Hepatocyte (in vitro differentiated cells): ENCODE measurements around the gene DSCAML1. TPM values are rescaled to one million over a fixed set of nuclear protein-coding genes. Genes with fewer than 3 reads are reported as not detected.
A peak's percentile ranks its signal among the peaks of the same experiment; 100 is the strongest.

ENCODE experiments used
- DNase-seq: peaks from one replicate; pipeline ENCODE4 v3.0.0-alpha.2; 2016; ENCODE audit warnings: low spot score
- H2AFZ ChIP-seq: fragments of 200-600 bp; sonication (generic); 2 replicates; pipeline ENCODE4 v1.6.0; 2016; ENCODE audit warnings: antibody characterized with exemption, mild to moderate bottlenecking
- H3K27ac ChIP-seq: fragments of 200-600 bp; sonication (generic); 2 replicates; pipeline ENCODE4 v1.5.1; 2016; ENCODE audit warnings: mild to moderate bottlenecking
- H3K27me3 ChIP-seq: fragments of 200-600 bp; sonication (generic); 2 replicates; pipeline ENCODE4 v1.6.1; 2016
- H3K36me3 ChIP-seq: fragments of 200-600 bp; sonication (generic); replicated peaks from 2 replicates; pipeline ENCODE4 v1.5.1; 2016; ENCODE audit warnings: low read depth; ENCODE audit not compliant: insufficient read depth
- H3K4me1 ChIP-seq: fragments of 200-600 bp; sonication (generic); 2 replicates; pipeline ENCODE4 v1.5.1; 2016; ENCODE audit warnings: mild to moderate bottlenecking, moderate library complexity; ENCODE audit not compliant: insufficient read depth
- H3K4me2 ChIP-seq: fragments of 200-600 bp; sonication (generic); 2 replicates; pipeline ENCODE4 v1.6.0; 2016
- H3K4me3 ChIP-seq: fragments of 200-600 bp; sonication (generic); 2 replicates; pipeline ENCODE4 v1.5.1; 2016; ENCODE audit warnings: mild to moderate bottlenecking
- H3K79me2 ChIP-seq: fragments of 200-600 bp; sonication (generic); 2 replicates; pipeline ENCODE4 v1.6.0; 2017; ENCODE audit warnings: mild to moderate bottlenecking
- H3K9me2 ChIP-seq: fragments of 200-600 bp; sonication (generic); replicated peaks from 2 replicates; pipeline ENCODE4 v1.6.0; 2017; ENCODE audit warnings: mild to moderate bottlenecking; ENCODE audit not compliant: insufficient read depth
- H3K9me3 ChIP-seq: fragments of 200-600 bp; sonication (generic); 2 replicates; pipeline ENCODE4 v1.5.1; 2016; ENCODE audit warnings: low read depth, mild to moderate bottlenecking
- H4K20me1 ChIP-seq: fragments of 200-600 bp; sonication (generic); 2 replicates; pipeline ENCODE4 v1.6.0; 2016; ENCODE audit warnings: mild to moderate bottlenecking; ENCODE audit not compliant: insufficient read depth, poor library complexity, severe bottlenecking
- EZH2 ChIP-seq: fragments of 200-600 bp; sonication (generic); IDR thresholded peaks from 2 replicates; pipeline ENCODE4 v1.6.1; 2016; ENCODE audit warnings: antibody characterized with exemption, mild to moderate bottlenecking, borderline replicate concordance
- EZH2phosphoT487 ChIP-seq: fragments of 200-600 bp; sonication (generic); IDR thresholded peaks from one replicate; pipeline ENCODE4 v1.6.1; 2018; ENCODE audit warnings: antibody characterized with exemption, mild to moderate bottlenecking, low read depth, moderate library complexity; ENCODE audit not compliant: unreplicated experiment, severe bottlenecking
- WGBS: methylation state at CpG from one replicate; pipeline ENCODE4 v1.1.6; 2016; ENCODE audit warnings: low lambda C conversion rate; ENCODE audit errors: missing lambda C conversion rate; 5-methylcytosine and 5-hydroxymethylcytosine counted together
- polyA plus RNA-seq: library from polyadenylated mRNA; unstranded; fragments of >200 nt; fragmentation: Nextera tagmentation; extraction: Ambion mirVana; gene quantifications from 2 replicates; pipeline ENCODE4 v1.2.1, GENCODE V29; 2016
- total RNA-seq: library from RNA; depleted of rRNA; stranded (reverse); fragments of >200 nt; gene quantifications from 2 replicates; pipeline ENCODE4 v1.2.3, GENCODE V29; 2014
- TF ChIP-seq, protein P1 (sequence below): fragments of 200-600 bp; sonication (generic); IDR thresholded peaks from 2 replicates; pipeline ENCODE4 v1.5.1; 2016; ENCODE audit warnings: antibody characterized with exemption, mild to moderate bottlenecking; ENCODE audit not compliant: poor library complexity

Gene DSCAML1
- total and polyA plus RNA-seq, 2 experiments from 2014 or later: 0.46 to 2.6 TPM

DNA sequence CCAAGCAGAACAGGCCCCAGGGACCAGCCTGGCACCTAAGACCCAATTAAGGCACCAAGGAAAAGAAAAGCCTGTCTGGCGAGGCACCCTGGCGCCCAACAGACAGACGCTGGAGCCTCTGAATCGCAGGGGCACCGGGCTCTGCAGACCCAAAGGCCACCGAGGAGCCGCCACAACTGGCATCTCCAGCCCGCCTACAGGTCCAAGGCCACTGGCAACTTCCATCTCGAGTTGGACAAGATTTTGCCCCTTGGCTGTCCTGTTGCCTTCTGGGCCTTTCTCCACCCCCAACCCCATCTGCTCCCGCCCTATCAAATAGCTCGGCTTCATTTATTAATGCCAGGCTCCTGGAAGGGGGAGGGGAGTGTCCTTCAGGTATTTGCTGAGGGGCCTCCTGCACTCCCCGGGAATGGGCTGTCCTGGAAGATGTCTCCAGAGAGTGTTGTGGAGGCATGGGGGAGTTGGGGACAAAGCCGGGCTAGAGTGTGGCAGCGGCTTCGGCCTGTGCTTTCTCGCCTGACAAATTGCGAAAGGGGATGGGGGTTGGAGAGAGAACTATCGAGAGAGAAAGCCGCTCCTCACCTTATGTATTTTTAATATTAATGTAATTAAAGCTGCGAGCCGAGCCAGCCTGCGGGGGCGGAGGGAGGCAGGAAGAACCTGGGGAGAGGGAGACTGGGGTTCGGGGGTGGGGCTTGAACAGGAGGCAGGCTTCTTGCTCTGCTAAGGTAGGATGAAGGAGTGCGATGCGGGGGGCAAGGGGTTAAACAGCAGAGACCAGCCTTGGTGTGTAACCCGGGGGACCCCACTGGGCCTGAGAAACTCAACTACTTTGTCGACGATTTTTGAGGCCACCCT lies 2.0 kb downstream of the DSCAML1 start:
- 58% methylated on average over 25 of the region's 29 CpGs for WGBS
- H3K27me3 ChIP-seq: peaks cover 78% of the 10 kb centered on the region
- H3K27ac ChIP-seq: no peak overlapping the region
- H3K4me1 ChIP-seq: peaks cover 13% of the 10 kb centered on the region
- H3K79me2 ChIP-seq: no peaks in the 10 kb centered on the region
- H2AFZ ChIP-seq: no peak overlapping the region
- H3K36me3 ChIP-seq: no peaks in the 10 kb centered on the region
- no peaks in the 10 kb centered on the region for H3K9me3 ChIP-seq
- TF ChIP-seq, protein P1, sequence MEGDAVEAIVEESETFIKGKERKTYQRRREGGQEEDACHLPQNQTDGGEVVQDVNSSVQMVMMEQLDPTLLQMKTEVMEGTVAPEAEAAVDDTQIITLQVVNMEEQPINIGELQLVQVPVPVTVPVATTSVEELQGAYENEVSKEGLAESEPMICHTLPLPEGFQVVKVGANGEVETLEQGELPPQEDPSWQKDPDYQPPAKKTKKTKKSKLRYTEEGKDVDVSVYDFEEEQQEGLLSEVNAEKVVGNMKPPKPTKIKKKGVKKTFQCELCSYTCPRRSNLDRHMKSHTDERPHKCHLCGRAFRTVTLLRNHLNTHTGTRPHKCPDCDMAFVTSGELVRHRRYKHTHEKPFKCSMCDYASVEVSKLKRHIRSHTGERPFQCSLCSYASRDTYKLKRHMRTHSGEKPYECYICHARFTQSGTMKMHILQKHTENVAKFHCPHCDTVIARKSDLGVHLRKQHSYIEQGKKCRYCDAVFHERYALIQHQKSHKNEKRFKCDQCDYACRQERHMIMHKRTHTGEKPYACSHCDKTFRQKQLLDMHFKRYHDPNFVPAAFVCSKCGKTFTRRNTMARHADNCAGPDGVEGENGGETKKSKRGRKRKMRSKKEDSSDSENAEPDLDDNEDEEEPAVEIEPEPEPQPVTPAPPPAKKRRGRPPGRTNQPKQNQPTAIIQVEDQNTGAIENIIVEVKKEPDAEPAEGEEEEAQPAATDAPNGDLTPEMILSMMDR: no peak
- TF ChIP-seq EZH2phosphoT487 (no peak), EZH2 (no peak)
- no peaks in the 10 kb centered on the region for H4K20me1 ChIP-seq
- DNase-seq: no peak
- no peak overlapping the region for H3K4me3 ChIP-seq
- peak overlapping the region; percentile 92 for H3K4me2 ChIP-seq
- no peaks in the 10 kb centered on the region for H3K9me2 ChIP-seq

DNA sequence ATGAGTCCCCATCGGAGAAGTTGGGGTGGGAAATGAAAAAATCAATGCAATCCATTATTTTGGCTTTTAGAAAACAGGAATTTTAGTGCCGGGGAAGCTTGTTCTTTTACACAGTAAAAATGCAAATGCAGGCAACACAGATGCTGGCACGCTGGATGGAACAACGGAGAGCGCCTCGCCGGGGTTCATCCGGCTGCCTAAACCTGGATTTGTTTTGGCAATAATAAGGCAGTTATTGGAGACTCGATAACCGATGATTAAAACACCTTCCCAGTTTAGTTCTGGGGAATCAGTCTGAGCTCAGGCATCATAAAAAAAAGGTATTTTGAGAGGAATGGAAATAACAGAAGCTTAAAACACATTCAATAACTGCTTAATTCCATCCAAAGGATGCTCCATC lies 2.9 kb downstream of the DSCAML1 start:
- Histone ChIP-seq H3K36me3 (no peaks in the 10 kb centered on the region), H2AFZ (no peak overlapping the region), H3K9me2 (no peaks in the 10 kb centered on the region), H3K4me2 (no peak overlapping the region), H3K79me2 (no peaks in the 10 kb centered on the region), H3K4me1 (peaks cover 13% of the 10 kb centered on the region), H3K27ac (no peak overlapping the region), H3K4me3 (no peak overlapping the region), H4K20me1 (no peaks in the 10 kb centered on the region), H3K27me3 (peaks cover 70% of the 10 kb centered on the region), H3K9me3 (no peaks in the 10 kb centered on the region)
- WGBS: 82% methylated on average over 10 of the region's 10 CpGs
- no peak for DNase-seq
- TF ChIP-seq EZH2 (no peak), EZH2phosphoT487 (no peak)
- TF ChIP-seq, protein P1: no peak

DNA sequence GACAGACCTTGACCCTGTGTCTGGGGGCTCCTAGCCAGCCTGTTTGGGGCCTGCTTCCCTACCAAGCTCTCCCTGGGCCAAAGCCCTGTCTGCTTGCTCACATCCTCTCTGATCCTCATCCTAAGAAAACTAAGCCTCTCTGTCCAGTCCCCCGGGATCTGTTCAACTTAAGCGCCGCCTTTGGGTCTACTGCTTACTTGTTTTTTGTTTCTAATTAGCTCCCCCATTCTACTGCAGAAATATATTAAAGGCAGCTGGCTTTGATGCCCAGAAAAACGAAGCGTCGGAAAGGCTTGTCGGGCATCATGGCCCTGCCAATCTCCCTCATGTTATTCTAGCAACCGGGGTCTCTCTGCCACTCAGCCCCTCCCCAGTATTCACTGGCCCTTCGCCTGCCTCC lies 3.4 kb downstream of the DSCAML1 start:
- WGBS: 91% methylated on average over 9 of the region's 9 CpGs
- Histone ChIP-seq H3K4me3 (no peak overlapping the region), H3K9me2 (no peaks in the 10 kb centered on the region), H3K9me3 (no peaks in the 10 kb centered on the region), H3K27me3 (peaks cover 67% of the 10 kb centered on the region), H2AFZ (no peak overlapping the region), H3K36me3 (no peaks in the 10 kb centered on the region), H3K4me2 (no peak overlapping the region), H3K27ac (no peak overlapping the region), H3K79me2 (no peaks in the 10 kb centered on the region), H4K20me1 (no peaks in the 10 kb centered on the region), H3K4me1 (peaks cover 13% of the 10 kb centered on the region)
- TF ChIP-seq, protein P1: no peak
- no peak for TF ChIP-seq EZH2phosphoT487
- TF ChIP-seq EZH2: no peak
- no peak for DNase-seq
